Cerebellar nuclear complex (tissue), 1 donor: Measurements from ENCODE around the gene FOXD1.
"Not testable (repeated sequence)": the region's sequence is repeated elsewhere in the genome, so short reads cannot be mapped to it uniquely, and the experiment has no call there.

Source experiments
- DNase-seq, 2 experiments: peaks; one replicate each; lab custom pipeline; 2025; lab: John Stamatoyannopoulos, UW

The FOXD1 gene

GRCh38 chr5:73460133-73460532, 11.6 kb upstream of the FOXD1 start:
- DNase-seq, result no peak

- no peak for DNase-seq
Observed at GRCh38 chr5:73459366-73459765, 10.8 kb upstream of the FOXD1 start.

- DNase-seq, result not testable (repeated sequence)
Observed at GRCh38 chr5:73456462-73456861, 7.9 kb upstream of the FOXD1 start.

GRCh38 chr5:73454379-73455036, 5.9 kb upstream of the FOXD1 start:
- no peak for DNase-seq

GRCh38 chr5:73452215-73452614, 3.6 kb upstream of the FOXD1 start:
- no peak for DNase-seq

GRCh38 chr5:73451224-73452130, 2.9 kb upstream of the FOXD1 start:
- DNase-seq, result no peak

GRCh38 chr5:73450672-73451223, 2.2 kb upstream of the FOXD1 start:
- DNase-seq, result no peak

- no peak for DNase-seq
Observed at GRCh38 chr5:73450137-73450536, 1.6 kb upstream of the FOXD1 start.

GRCh38 chr5:73447530-73448462, 781 bp downstream of the FOXD1 start:
- no peak for DNase-seq

GRCh38 chr5:73446631-73447529, 1.7 kb downstream of the FOXD1 start:
- no peak for DNase-seq

GRCh38 chr5:73445665-73446630, 2.6 kb downstream of the FOXD1 start:
- DNase-seq, result no peak

- DNase-seq, result no peak
Observed at GRCh38 chr5:73444499-73445438, 3.8 kb downstream of the FOXD1 start.

GRCh38 chr5:73443829-73444498, 4.6 kb downstream of the FOXD1 start:
- no peak for DNase-seq

- no peak for DNase-seq
Observed at GRCh38 chr5:73442996-73443627, 5.5 kb downstream of the FOXD1 start.

GRCh38 chr5:73442231-73442811, 6.3 kb downstream of the FOXD1 start:
- DNase-seq, result no peak

GRCh38 chr5:73441378-73441777, 7.2 kb downstream of the FOXD1 start:
- no peak for DNase-seq

GRCh38 chr5:73440262-73440661, 8.3 kb downstream of the FOXD1 start:
- no peak for DNase-seq
